ENCODE measurements around the gene DIPK2A. TPM values are rescaled to one million over a fixed set of nuclear protein-coding genes. Genes with fewer than 3 reads are reported as not detected.
A peak's percentile ranks its signal among the peaks of the same experiment; 100 is the strongest.

Gene DIPK2A
- total and polyA plus RNA-seq, 2 donors = 19.8 to 23.5 TPM

GRCh38 chr3:143951351-143951971 lies 20.2 kb upstream of the DIPK2A start:
- no peak overlapping the region for H3K27ac ChIP-seq (ENCODE audit: low read depth in 1 of 2, low read length in 1 of 2)
- H3K27me3 ChIP-seq (ENCODE audit: control insufficient read depth in 2 of 2, insufficient read depth in 1 of 2, low read length in 1 of 2) = no peaks in the 10 kb centered on the region
- H3K4me1 ChIP-seq (ENCODE audit: control insufficient read depth in 2 of 2, insufficient read depth in 2 of 2, low read length in 2 of 2) = no peaks in the 10 kb centered on the region
- WGBS = 100% methylated on average over 1 of the region's 1 CpG
- H3K9me3 ChIP-seq (ENCODE audit: control insufficient read depth in 2 of 2, insufficient read depth in 1 of 2, low read length in 1 of 2) = no peaks in the 10 kb centered on the region
- DNase-seq (ENCODE audit: low read depth in 6 of 9, low spot score in 9 of 9) = peak in 3 of 9 donors; percentile 7 to 54 (median 33)
- no peak overlapping the region for H3K4me3 ChIP-seq (ENCODE audit: low read length in 2 of 2)
- H3K36me3 ChIP-seq (ENCODE audit: control insufficient read depth in 2 of 2, insufficient read depth in 2 of 2, low read length in 1 of 2) = no peaks in the 10 kb centered on the region

- H3K27ac ChIP-seq (ENCODE audit: low read depth in 1 of 2, low read length in 1 of 2) = no peak overlapping the region
- 96% methylated on average over 4 of the region's 4 CpGs for WGBS
- no peaks in the 10 kb centered on the region for H3K36me3 ChIP-seq (ENCODE audit: control insufficient read depth in 2 of 2, insufficient read depth in 2 of 2, low read length in 1 of 2)
- H3K9me3 ChIP-seq (ENCODE audit: control insufficient read depth in 2 of 2, insufficient read depth in 1 of 2, low read length in 1 of 2) = no peaks in the 10 kb centered on the region
- H3K27me3 ChIP-seq (ENCODE audit: control insufficient read depth in 2 of 2, insufficient read depth in 1 of 2, low read length in 1 of 2) = no peaks in the 10 kb centered on the region
- no peak for DNase-seq (ENCODE audit: low read depth in 6 of 9, low spot score in 9 of 9)
- no peak overlapping the region for H3K4me3 ChIP-seq (ENCODE audit: low read length in 2 of 2)
- no peaks in the 10 kb centered on the region for H3K4me1 ChIP-seq (ENCODE audit: control insufficient read depth in 2 of 2, insufficient read depth in 2 of 2, low read length in 2 of 2)
Observed at GRCh38 chr3:143952569-143953072, 19.0 kb upstream of the DIPK2A start.

DNA sequence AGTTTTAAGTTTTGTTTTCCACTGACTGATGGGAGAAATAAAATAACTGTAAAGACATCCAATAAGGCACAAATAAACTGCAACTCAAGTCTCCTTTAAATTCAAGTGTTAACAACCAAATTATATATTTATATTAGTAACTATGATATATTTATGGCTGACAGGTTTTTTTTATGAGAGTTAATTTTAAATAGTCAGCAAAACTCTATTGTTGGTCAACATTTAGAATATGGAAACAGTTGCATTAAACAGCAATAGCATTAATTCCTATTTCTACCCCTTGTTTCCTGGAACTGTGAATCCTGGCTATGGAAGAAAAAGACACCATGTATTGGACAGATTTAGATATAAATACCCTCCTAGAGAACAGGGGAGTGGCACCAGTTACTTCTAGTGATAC lies 16.5 kb upstream of the DIPK2A start:
- Histone ChIP-seq H3K36me3 (ENCODE audit: control insufficient read depth in 2 of 2, insufficient read depth in 2 of 2, low read length in 1 of 2) (no peaks in the 10 kb centered on the region), H3K27me3 (ENCODE audit: control insufficient read depth in 2 of 2, insufficient read depth in 1 of 2, low read length in 1 of 2) (no peaks in the 10 kb centered on the region), H3K9me3 (ENCODE audit: control insufficient read depth in 2 of 2, insufficient read depth in 1 of 2, low read length in 1 of 2) (no peaks in the 10 kb centered on the region), H3K4me1 (ENCODE audit: control insufficient read depth in 2 of 2, insufficient read depth in 2 of 2, low read length in 2 of 2) (no peaks in the 10 kb centered on the region), H3K4me3 (ENCODE audit: low read length in 2 of 2) (no peak overlapping the region), H3K27ac (ENCODE audit: low read depth in 1 of 2, low read length in 1 of 2) (no peak overlapping the region)
- DNase-seq (ENCODE audit: low read depth in 6 of 9, low spot score in 9 of 9) = no peak

DNA sequence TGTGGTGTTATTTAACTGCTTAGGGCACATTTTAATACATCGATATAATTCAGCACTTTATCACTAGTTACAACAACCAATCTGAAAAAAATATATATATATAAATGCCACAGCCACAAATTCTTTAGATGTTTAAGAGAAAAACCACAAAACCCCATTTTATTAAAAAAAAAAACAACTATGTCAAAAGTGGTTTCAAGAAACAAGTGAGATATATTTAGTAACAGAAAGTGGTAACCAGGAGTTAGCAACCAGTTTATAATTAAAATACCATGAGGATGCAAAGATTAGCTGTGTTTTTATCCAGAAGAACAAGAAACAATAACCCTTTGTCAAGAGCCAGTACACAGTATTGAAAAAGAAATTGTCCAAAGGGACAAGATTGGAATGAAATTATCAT lies 14.8 kb upstream of the DIPK2A start:
- WGBS = 8% methylated on average over 1 of the region's 1 CpG
- H3K9me3 ChIP-seq (ENCODE audit: control insufficient read depth in 2 of 2, insufficient read depth in 1 of 2, low read length in 1 of 2) = no peaks in the 10 kb centered on the region
- no peak overlapping the region for H3K27ac ChIP-seq (ENCODE audit: low read depth in 1 of 2, low read length in 1 of 2)
- H3K36me3 ChIP-seq (ENCODE audit: control insufficient read depth in 2 of 2, insufficient read depth in 2 of 2, low read length in 1 of 2) = no peaks in the 10 kb centered on the region
- DNase-seq (ENCODE audit: low read depth in 6 of 9, low spot score in 9 of 9) = no peak
- no peak overlapping the region for H3K4me3 ChIP-seq (ENCODE audit: low read length in 2 of 2)
- H3K4me1 ChIP-seq (ENCODE audit: control insufficient read depth in 2 of 2, insufficient read depth in 2 of 2, low read length in 2 of 2) = no peaks in the 10 kb centered on the region
- no peaks in the 10 kb centered on the region for H3K27me3 ChIP-seq (ENCODE audit: control insufficient read depth in 2 of 2, insufficient read depth in 1 of 2, low read length in 1 of 2)

DNA sequence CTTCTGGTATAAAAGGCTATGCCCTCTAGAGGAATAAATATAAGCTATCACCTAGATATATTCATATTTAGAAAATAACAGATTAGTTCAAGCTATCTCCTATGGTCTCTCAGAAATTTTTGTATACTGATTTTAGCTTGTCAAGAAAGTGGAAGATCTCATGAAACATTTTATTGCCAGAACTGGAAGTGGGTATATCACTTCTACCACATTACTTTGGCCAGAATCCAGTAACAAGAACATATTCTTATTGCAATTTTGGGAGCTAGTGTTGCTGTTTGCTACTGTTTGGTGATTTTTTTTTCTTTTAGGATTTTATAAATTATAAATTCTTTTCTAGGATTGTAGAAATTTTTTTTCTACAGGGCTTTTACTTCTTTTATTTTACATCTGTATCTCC lies 14.2 kb upstream of the DIPK2A start:
- H3K27me3 ChIP-seq (ENCODE audit: control insufficient read depth in 2 of 2, insufficient read depth in 1 of 2, low read length in 1 of 2) = no peaks in the 10 kb centered on the region
- no peak overlapping the region for H3K27ac ChIP-seq (ENCODE audit: low read depth in 1 of 2, low read length in 1 of 2)
- H3K9me3 ChIP-seq (ENCODE audit: control insufficient read depth in 2 of 2, insufficient read depth in 1 of 2, low read length in 1 of 2) = no peaks in the 10 kb centered on the region
- DNase-seq (ENCODE audit: low read depth in 6 of 9, low spot score in 9 of 9) = no peak
- no peak overlapping the region for H3K4me3 ChIP-seq (ENCODE audit: low read length in 2 of 2)
- H3K4me1 ChIP-seq (ENCODE audit: control insufficient read depth in 2 of 2, insufficient read depth in 2 of 2, low read length in 2 of 2) = no peaks in the 10 kb centered on the region
- no peaks in the 10 kb centered on the region for H3K36me3 ChIP-seq (ENCODE audit: control insufficient read depth in 2 of 2, insufficient read depth in 2 of 2, low read length in 1 of 2)

DNA sequence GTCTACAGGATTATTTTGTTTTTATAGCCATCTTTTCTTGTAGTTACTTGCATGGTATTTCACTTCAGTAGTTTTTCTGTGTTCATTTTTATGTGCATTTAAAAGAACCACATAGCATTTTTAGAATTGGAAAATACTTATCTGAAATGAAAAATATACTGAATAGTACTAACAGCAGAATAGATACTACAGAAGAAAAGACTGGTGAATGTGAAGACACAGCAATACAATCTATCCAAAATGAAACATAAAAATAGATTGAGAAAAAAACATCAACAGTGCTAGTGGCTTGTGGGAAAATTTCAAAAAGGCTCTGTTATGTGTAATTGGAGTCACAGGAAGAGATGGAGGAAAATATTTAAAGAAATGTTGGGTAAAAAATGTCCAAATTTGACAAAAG lies 12.7 kb upstream of the DIPK2A start:
- Histone ChIP-seq H3K9me3 (ENCODE audit: control insufficient read depth in 2 of 2, insufficient read depth in 1 of 2, low read length in 1 of 2) (no peaks in the 10 kb centered on the region), H3K36me3 (ENCODE audit: control insufficient read depth in 2 of 2, insufficient read depth in 2 of 2, low read length in 1 of 2) (no peaks in the 10 kb centered on the region), H3K4me3 (ENCODE audit: low read length in 2 of 2) (no peak overlapping the region), H3K27ac (ENCODE audit: low read depth in 1 of 2, low read length in 1 of 2) (no peak overlapping the region), H3K27me3 (ENCODE audit: control insufficient read depth in 2 of 2, insufficient read depth in 1 of 2, low read length in 1 of 2) (no peaks in the 10 kb centered on the region), H3K4me1 (ENCODE audit: control insufficient read depth in 2 of 2, insufficient read depth in 2 of 2, low read length in 2 of 2) (no peaks in the 10 kb centered on the region)
- DNase-seq (ENCODE audit: low read depth in 6 of 9, low spot score in 9 of 9) = no peak

- DNase-seq (ENCODE audit: low read depth in 6 of 9, low spot score in 9 of 9) = no peak
- H3K27me3 ChIP-seq (ENCODE audit: control insufficient read depth in 2 of 2, insufficient read depth in 1 of 2, low read length in 1 of 2) = no peaks in the 10 kb centered on the region
- H3K4me1 ChIP-seq (ENCODE audit: control insufficient read depth in 2 of 2, insufficient read depth in 2 of 2, low read length in 2 of 2) = no peaks in the 10 kb centered on the region
- WGBS = 98% methylated on average over 1 of the region's 1 CpG
- no peaks in the 10 kb centered on the region for H3K9me3 ChIP-seq (ENCODE audit: control insufficient read depth in 2 of 2, insufficient read depth in 1 of 2, low read length in 1 of 2)
- no peaks in the 10 kb centered on the region for H3K36me3 ChIP-seq (ENCODE audit: control insufficient read depth in 2 of 2, insufficient read depth in 2 of 2, low read length in 1 of 2)
- no peak overlapping the region for H3K4me3 ChIP-seq (ENCODE audit: low read length in 2 of 2)
- no peak overlapping the region for H3K27ac ChIP-seq (ENCODE audit: low read depth in 1 of 2, low read length in 1 of 2)
Observed at GRCh38 chr3:143961342-143961741, 10.3 kb upstream of the DIPK2A start.

GRCh38 chr3:143963946-143964345 lies 7.7 kb upstream of the DIPK2A start:
- no peaks in the 10 kb centered on the region for H3K9me3 ChIP-seq (ENCODE audit: control insufficient read depth in 2 of 2, insufficient read depth in 1 of 2, low read length in 1 of 2)
- H3K4me3 ChIP-seq (ENCODE audit: low read length in 2 of 2) = no peak overlapping the region
- WGBS = 98% methylated on average over 6 of the region's 6 CpGs
- H3K4me1 ChIP-seq (ENCODE audit: control insufficient read depth in 2 of 2, insufficient read depth in 2 of 2, low read length in 2 of 2) = no peaks in the 10 kb centered on the region
- no peaks in the 10 kb centered on the region for H3K36me3 ChIP-seq (ENCODE audit: control insufficient read depth in 2 of 2, insufficient read depth in 2 of 2, low read length in 1 of 2)
- H3K27me3 ChIP-seq (ENCODE audit: control insufficient read depth in 2 of 2, insufficient read depth in 1 of 2, low read length in 1 of 2) = no peaks in the 10 kb centered on the region
- no peak for DNase-seq (ENCODE audit: low read depth in 6 of 9, low spot score in 9 of 9)
- H3K27ac ChIP-seq (ENCODE audit: low read depth in 1 of 2, low read length in 1 of 2) = no peak overlapping the region

GRCh38 chr3:143970773-143971358 lies 757 bp upstream of the DIPK2A start:
- Histone ChIP-seq H3K27ac (ENCODE audit: low read depth in 1 of 2, low read length in 1 of 2) (peak overlapping the region; percentile 98 to 99), H3K9me3 (ENCODE audit: control insufficient read depth in 2 of 2, insufficient read depth in 1 of 2, low read length in 1 of 2) (peaks cover 0 to 3% of the 10 kb centered on the region in 2 donors), H3K36me3 (ENCODE audit: control insufficient read depth in 2 of 2, insufficient read depth in 2 of 2, low read length in 1 of 2) (no peaks in the 10 kb centered on the region), H3K4me1 (ENCODE audit: control insufficient read depth in 2 of 2, insufficient read depth in 2 of 2, low read length in 2 of 2) (no peaks in the 10 kb centered on the region), H3K4me3 (ENCODE audit: low read length in 2 of 2) (peak overlapping the region; percentile 72 to 90), H3K27me3 (ENCODE audit: control insufficient read depth in 2 of 2, insufficient read depth in 1 of 2, low read length in 1 of 2) (no peaks in the 10 kb centered on the region)
- under 1% methylated on average over 37 of the region's 37 CpGs for WGBS
- DNase-seq (ENCODE audit: low read depth in 6 of 9, low spot score in 9 of 9) = peak in 3 of 9 donors; percentile 7 to 55 (median 41)

Measured in thymus (tissue), 11 donors.